ENCODE results near the gene CD200.
"Not testable (repeated sequence)": the region's sequence is repeated elsewhere in the genome, so short reads cannot be mapped to it uniquely, and the experiment has no call there.

Gene CD200

DNA sequence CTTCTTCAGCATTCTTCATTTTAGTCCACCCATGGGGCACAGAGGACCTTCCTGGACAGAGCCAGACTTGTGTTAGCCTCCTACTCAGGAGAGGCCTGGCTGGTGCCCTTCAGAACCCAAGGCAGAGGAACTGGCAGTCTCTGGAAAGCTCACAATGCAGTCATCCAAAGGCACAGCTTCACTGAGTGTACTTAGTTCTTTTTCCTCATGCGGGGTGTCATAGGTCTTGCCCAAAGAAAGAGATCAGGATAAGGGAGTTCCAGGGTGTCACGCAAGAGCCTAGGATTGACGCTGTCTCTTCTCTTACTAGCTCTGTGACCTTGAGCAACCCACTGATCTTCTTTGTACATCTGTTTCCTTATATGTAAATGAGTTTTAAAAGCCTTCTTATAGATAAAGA is 58.7 kb downstream of the CD200 start:
- no peak for DNase-seq

DNA sequence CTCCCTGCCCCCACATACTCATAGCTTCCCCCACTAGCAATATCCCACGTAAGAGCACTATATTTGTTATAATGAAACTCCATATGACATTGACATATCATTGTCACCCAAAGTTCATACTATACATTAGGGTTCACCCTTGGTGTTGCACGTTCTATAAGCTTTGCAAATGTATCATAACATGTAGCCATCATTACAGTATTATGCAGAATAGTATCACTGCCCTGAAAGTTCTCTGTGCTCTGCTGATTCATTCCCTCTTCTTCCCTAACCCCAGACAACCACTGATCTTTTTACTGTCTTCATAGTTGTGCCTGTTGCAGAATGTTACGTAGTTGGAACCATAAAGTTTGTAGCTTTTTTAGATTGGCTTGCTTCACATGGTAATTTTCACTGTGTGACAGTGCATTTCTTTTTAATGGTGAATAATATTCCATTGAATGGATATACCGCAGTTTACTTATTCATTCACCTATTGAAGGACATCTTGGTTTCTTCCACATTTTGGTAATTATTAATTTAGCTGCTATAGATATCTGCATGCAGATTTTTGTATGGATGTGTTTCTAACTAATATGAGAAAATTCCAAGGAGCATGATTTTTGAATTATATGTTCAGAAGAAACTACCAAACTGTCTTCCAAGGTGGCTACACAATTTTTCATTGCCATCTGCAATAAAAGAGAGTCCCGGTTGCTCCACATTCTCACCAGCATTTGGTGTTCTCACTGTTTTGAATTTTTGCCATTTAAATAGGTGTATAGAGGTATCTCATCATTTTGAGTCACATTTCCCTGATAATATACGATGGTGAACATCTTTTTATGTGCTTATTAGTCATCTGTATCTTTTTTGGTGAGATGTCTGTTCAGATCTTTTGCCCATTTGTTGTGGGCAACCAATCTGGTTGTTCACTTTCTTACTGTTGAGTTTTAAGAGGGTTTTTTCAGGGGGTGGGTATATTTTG is 59.7 kb downstream of the CD200 start:
- DNase-seq = no peak

DNA sequence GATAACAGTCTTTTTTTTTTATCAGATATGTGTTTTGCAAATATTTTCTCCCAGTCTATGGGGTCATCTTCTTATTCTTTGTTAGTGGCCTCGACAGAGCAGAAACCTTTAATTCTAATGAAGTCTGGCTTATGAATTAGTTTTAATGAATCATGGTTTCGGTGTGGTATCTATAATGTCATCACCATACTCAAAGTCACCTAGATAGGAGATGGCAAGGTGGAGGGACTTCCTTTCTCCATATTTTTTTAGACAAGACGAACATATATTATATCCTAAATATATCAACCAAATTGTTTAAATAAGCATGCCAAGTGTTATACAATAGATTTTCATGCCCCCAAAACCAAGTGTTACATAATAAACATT is 60.4 kb downstream of the CD200 start:
- no peak for DNase-seq

DNA sequence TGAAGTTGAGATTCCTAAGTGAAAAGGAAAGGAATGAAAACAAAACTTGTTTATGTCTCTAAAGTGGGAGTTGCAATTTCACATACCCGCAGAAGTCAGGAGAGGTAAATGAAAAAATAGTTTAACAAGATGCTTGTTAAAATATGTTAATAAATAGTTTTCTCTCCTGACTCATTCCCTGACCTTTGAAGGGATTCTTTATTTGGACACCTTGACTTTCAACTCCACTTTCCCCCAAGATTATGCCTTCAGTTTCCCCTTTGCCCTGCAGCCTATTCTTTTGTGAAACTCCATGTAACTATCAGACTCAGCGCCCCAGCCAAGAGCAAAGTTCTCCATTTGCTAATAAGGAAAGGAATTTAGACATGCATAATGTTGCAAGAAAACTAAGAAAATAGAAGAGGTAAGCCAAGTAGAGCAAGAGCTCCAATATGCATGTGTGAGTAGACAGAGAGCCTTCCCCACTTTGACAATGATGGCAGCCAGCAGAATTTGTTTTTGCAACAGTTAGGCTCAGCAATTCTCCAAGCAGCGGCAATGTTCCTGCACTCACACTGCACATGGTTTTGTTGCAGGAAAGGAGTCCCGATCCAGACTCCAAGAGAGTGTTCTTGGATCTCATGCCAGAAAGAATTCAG is 61.2 kb downstream of the CD200 start:
- no peak for DNase-seq

DNA sequence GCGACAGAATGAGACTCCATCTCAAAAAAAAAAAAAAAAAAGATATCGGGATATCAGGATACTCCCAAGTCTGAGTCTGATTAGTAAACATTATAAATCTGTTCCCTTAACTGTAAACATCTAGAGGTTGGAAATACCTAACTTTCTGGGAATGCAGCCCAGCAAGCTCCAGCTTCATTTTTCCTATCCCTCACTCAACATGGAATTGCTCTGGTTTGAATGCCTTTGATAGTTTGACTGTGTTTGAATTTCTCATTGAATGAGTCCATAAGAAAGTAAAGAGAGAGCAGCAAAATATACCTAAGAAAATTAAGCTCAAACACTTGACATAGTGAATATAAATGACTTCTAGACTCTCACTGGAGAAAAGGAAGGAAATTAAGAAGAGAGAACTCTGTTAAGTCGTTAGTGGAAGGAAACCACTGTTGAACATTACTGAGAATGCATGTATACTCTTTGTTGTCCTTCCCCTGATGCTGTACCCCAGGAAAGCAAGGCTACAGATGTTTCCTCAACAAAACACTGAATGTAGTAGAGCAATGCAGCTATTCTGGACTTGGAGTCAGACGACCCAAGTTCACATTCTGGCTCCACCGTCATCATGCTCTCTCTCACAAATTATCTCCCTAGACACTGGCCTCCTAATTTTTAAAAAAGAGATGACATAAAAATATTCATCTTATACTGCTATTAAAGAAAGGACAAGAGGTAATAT is 62.4 kb downstream of the CD200 start:
- DNase-seq = no peak

DNA sequence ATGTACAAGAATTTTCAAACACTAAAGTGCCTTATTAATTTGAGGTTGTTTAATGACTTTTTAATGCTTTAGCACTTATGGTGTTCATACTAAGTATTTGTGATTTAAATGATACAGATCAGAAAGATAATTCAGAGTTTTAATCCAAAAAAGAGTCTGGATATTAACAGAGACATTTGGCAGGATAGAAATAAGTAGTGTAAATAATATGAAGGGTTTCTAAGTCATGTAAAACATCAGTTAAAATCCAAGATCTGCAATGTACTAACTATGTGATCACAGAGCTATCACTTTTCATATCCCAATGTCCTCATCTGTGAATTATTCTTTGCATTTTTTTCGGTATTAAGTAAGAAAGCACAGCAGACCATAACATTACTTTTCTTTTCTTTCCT is 62.9 kb downstream of the CD200 start:
- no peak for DNase-seq

DNA sequence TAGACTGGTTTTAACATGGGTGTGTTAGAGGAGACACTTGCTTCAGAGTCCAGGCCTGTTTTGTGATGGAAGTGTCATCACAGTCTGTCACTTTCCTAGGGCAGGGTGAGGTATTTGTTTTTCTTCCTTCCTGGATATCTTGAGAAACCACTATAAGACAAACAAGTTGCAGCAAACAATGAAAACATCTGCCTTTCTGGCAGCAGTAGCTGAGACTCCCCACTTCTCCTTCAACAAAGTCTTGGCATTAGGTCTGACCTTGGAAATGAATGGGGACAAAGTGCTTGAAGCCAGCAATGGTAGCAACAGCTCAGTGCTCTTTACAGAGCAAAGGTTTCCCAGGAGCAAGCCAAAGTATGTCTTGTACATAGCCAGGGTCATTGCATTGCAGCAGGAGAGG is 64.6 kb downstream of the CD200 start:
- no peak for DNase-seq

DNA sequence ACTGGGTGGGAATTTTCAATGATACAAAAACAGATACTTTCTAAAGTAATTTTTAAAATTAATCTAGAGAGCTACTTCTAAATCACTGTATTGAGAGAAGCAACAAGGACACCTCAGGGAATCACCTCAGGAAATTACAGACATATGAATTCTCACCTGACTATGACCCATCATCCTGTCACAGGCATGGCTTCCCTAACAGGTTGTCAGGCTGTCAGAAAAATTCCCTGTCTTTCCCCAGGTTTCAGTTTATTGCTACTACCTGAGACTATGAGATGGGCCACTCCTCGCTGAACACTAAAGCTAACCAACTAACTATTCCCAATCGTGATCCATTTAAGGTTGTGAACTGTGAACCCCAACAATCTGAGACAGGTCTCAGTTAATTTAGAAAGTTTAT is 66.1 kb downstream of the CD200 start:
- no peak for DNase-seq

DNA sequence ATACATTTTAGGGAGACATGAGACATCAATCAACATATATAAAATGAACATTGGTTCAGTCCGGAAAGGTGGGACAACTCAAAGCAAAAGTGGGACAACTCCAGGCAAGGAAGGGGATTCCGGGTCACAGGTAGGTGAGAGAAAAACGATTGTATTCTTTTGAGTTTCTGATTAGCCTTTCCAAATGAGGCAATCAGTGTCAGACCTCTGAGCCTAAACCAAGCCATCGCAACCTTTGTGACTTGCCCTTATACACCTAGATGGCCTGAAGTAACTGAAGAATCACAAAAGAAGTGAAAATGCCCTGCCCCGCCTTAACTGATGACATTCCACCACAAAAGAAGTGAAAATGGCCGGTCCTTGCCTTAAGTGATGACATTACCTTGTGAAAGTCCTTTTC is 66.6 kb downstream of the CD200 start:
- DNase-seq = not testable (repeated sequence)

DNA sequence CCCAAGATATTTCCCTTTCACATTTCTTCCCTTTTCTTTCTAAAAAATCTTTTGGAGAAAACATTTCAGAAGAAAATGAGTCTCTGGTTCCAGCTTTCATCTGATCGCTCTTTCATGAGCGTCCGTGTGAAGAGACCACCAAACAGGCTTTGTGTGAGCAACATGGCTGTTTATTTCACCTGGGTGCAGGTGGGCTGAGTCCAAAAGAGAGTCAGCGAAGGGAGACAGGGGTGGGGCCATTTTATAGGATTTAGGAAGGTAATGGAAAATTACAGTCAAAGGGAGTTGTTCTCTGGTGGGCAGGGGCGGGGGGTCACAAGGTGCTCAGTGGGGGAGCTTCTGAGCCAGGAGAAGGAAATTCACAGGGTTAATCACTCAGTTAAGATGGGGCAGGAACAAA is 67.4 kb downstream of the CD200 start:
- DNase-seq = not testable (repeated sequence)

DNA sequence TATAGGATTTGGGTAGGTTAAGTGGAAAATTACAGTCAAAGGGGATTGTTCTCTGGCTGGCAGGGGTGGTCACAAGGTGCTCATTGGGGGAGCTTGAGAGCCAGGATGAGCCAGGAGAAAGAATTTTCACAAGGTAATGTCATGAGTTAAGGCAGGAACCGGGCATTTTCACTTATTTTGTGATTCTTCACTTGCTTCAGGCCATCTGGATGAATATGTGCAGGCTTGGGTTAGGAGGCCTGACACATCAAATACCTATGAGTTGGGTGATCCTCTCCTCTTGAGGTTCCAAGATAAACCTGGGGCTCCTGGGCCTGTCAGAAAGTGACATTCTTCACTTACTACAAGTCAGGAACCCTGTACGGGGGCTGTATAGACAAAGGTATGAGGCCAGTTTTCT is 68.7 kb downstream of the CD200 start:
- DNase-seq = no peak

DNA sequence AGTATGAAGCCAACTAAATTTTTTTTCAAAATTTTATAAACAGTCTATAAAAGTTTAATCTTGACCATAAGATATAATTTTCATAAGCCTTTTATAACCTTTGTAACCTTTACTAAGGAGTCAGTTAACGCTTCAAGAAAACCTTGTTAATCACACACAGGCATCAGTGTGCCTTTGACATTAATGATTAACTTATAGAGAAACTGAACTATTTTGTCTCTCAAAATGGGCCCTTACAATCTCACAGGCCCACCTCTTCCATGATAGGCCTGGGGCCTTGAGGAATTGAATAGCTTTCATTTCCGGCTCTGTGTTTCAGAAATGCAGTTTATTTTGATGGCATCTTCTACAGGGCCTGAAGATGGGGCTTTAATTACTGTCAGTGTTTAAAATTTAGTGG is 70.1 kb downstream of the CD200 start:
- DNase-seq = no peak

DNA sequence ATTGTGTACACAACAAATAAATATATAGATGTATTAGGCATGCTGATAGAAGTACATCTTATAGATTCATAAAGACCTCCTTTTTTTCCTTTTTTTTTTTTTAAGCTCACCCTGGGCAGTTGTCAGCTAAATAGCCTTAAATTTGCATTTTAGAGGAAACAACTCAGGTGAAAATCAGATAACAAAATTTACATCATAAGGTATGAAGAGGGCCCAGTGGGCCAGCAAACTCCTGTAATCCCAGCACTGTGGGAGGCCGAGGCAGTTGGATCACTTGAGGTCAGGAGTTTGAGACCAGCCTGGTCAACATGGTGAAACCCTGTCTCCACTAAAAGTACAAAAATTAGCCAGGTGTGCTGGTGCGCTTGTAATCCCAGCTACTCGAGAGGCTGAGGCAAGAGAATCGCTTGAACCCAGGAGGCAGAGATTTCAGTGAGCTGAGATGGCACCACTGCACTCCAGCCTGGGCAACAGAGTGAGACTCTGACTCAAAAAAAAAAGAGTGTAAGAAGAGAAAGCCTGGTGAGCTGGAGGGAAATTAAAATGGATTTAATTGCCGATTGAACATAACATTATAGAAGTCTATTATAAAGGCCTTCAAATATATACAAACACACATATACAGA is 72.1 kb downstream of the CD200 start:
- not testable (repeated sequence) for DNase-seq

DNA sequence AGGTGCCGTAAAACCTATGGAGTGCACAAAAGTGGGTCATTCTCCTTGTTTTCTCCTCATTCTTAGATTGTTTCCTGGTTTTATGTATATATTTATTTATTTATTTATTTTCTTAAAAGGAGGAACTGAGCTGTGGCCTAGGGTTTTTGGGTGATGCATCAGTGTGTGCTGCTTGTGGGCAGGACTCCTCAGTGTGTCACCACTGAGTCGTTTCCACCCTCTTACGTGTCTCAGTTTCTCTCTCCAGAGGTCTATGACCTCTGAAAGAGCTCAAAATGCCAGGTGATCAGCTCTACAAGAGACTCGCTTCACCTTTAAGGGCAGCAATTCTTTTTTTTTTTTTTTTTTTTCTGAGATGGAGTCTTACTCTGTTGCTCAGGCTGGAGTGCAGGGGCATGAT is 72.9 kb downstream of the CD200 start:
- no peak for DNase-seq

DNA sequence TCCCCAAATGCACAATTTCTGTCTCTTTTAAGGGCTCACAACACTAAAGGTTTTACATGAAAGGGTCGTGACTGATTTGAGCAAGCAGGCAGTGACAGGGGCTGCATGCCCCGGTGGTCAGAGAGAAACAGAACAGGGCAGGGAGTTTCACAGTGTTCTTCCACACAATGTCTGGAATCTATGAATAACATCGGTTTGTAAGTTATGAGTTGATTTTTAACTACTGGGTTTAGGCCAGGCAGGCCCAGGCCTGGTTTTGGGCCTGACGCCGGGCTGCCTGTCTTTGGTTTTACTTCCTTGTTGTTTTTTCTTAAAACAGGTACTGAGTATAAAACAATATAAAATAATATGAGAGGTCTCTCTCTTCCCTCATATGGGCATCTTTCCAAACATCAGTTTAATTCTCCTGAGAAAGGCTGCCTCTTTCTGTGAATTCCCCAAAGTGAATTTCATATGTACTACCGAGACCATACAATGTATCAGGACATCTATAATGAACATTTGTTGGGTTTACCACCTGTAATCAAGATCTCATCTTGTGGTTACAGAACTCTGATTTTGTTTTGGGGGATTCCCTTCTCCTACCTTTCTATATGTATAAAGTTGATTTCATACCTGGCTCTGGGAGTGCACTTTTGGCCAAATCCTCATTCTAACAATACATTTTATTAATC is 74.4 kb downstream of the CD200 start:
- no peak for DNase-seq

DNA sequence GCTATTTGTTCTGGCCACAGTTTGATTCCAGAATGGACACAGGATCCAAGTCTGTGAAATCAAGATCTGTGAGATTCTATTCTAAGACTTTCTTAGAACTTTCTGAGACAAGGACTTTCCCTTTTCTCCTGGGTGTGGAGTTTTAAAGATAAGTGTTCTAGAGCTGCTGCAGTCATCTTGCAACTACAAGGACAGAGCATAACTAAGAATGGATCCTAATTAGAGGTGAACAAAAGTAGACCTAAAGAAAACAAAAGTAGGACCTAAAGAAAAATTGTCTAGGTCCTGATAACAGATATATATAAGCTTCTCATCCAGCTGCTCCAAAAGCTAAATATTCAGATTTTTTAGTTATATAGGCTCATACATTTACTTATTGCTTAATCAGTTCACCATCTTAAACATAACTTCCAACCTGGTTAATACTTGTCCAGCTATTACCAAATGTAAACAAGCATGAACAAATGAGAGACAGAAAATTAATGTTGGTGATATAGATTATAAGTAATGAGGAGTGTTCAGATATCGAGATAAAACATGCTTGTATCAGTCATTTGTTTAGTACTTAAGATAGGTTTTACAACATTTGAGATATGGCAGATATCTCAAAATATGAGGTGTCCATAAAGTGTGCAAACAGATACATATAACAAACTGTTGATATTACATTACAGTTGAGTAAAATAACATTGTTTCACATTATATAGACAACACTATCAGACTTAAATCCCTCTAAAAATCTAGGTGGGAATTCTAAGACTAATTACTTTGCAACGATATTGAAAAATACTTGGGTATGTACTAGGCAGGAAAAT is 75.1 kb downstream of the CD200 start:
- no peak for DNase-seq

DNA sequence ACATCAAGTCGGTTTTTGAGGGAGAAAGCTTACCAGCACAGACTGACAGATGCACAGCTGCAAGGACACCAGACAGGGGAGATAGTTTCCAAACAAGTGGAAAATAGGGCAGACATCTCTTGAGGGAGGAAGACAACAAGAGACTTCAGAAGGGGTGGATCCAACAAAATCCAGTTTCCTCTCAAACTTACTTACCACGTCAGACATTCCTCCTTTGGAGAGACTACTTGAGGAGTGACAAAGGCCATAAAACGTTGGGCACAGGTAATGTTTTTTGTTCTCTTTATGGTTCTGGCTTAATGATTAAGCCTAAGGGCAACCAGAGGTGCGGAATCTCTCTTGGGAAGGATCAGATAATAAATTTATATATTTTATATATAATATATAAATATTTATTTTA is 76.1 kb downstream of the CD200 start:
- no peak for DNase-seq

DNA sequence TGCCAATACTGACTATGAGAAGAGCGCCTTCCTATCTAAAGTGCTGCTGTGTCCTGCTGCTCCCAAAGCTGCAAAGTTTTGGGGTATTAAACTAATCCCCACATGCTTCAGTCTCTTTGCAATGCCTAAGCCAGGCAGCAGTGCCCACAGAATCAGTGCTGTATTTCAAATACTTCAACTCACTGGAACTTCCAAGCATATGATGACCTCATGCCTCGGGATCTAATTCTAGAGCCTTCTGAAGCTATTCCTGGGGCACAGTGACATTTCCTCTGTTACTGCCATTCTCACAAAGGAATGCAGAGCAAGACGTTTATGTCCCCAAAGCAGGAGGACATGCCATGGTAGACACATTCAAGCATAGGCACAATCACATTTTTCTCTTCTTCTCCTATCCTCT is 78.5 kb downstream of the CD200 start:
- DNase-seq = no peak

Data from activated CD4-positive, alpha-beta T cell treated with anti-CD3 and anti-CD28 coated beads, Interleukin-2, amount 50 U/mL, for 1 hour (primary cell).